H1 (cell line): ENCODE measurements around the gene TNFRSF13B. TPM values are rescaled to one million over a fixed set of nuclear protein-coding genes. Genes with fewer than 3 reads are reported as not detected.

Source experiments
- CHD7 ChIP-seq: fragments of 300-600 bp; sonication (generic); IDR thresholded peaks from 2 replicates; pipeline ENCODE4 v1.7.1; 2012; ENCODE audit warnings: low read length, moderate library complexity, mild to moderate bottlenecking, inconsistent platforms; ENCODE audit not compliant: insufficient replicate concordance
- KDM4A ChIP-seq: IDR thresholded peaks from one replicate; pipeline ENCODE4 v1.7.1; 2012; ENCODE audit warnings: low read depth, mild to moderate bottlenecking, moderate library complexity, low read length, inconsistent platforms; ENCODE audit not compliant: severe bottlenecking
- NANOG ChIP-seq: IDR thresholded peaks from 2 replicates; pipeline ENCODE4 v1.6.1; 2011; ENCODE audit warnings: low read length, low read depth, mild to moderate bottlenecking, inconsistent platforms; ENCODE audit not compliant: insufficient read depth, poor library complexity, severe bottlenecking
- PHF8 ChIP-seq: fragments of 200-600 bp; sonication (generic); conservative IDR thresholded peaks from 2 replicates; pipeline ENCODE4 v1.7.1; 2012; ENCODE audit warnings: low read depth, mild to moderate bottlenecking, inconsistent platforms, low read length, moderate library complexity
- POU5F1 ChIP-seq: IDR thresholded peaks from 2 replicates; pipeline ENCODE4 v1.6.1; 2011; ENCODE audit warnings: low read depth, mild to moderate bottlenecking, low read length, moderate library complexity
- RXRA ChIP-seq: IDR thresholded peaks from 2 replicates; pipeline ENCODE4 v1.6.1; 2011; ENCODE audit warnings: low read depth, mild to moderate bottlenecking, low read length, moderate library complexity; ENCODE audit not compliant: insufficient read depth
- SIX5 ChIP-seq: IDR thresholded peaks from 2 replicates; pipeline ENCODE4 v1.6.1; 2011; ENCODE audit warnings: mild to moderate bottlenecking, low read depth, low read length
- SP1 ChIP-seq: IDR thresholded peaks from 2 replicates; pipeline ENCODE4 v1.6.1; 2011; ENCODE audit warnings: low read depth, low read length
- SP2 ChIP-seq: IDR thresholded peaks from 2 replicates; pipeline ENCODE4 v1.6.1; 2012; ENCODE audit warnings: mild to moderate bottlenecking, low read length, inconsistent platforms
- TCF12 ChIP-seq: IDR thresholded peaks from 2 replicates; pipeline ENCODE4 v1.6.1; 2011; ENCODE audit warnings: low read depth, mild to moderate bottlenecking, low read length
- polyA plus RNA-seq, 7 experiments: library from polyadenylated mRNA; depleted of rRNA in 3 of 7; stranded (reverse) in 5 of 7; unstranded in 2 of 7; fragments of >200 nt in 5 of 7; fragments of 200-250 nt in 2 of 7; gene quantifications; 1 replicate in 5 of 7; 2 replicates in 1 of 7; 4 replicates in 1 of 7; pipeline versions ENCODE4 v1.2.1 to v1.2.3, GENCODE V29; 2011 to 2013; ENCODE audit warnings: missing spikeins in 2 of 7, mixed read lengths in 2 of 7
- total RNA-seq: library from RNA; stranded (reverse); fragmentation: NEBNext Ultra II Directional; extraction: Animal tissue kit (Norgen Biotek cat#: 25700); gene quantifications from 2 replicates; pipeline ENCODE4 v1.2.1, GENCODE V29; 2021

The TNFRSF13B gene
- total and polyA plus RNA-seq, 2 of the 8 experiments (the other 6 are each of a cell fraction or from before 2014, with no cell fraction given) = not detected

GRCh38 chr17:16932156-16932555, 39.8 kb downstream of the TNFRSF13B start (continued):
- TF ChIP-seq CHD7 (no peak), SP1 (no peak), NANOG (no peak), TCF12 (no peak), KDM4A (no peak), POU5F1 (no peak), RXRA (no peak), PHF8 (no peak), SIX5 (no peak), SP2 (no peak)
- TF ChIP-seq, all 59 proteins: peak for 0
